ENCODE measurements around the gene IFITM1. TPM values are rescaled to one million over a fixed set of nuclear protein-coding genes. Genes with fewer than 3 reads are reported as not detected.
"Not testable (repeated sequence)": the region's sequence is repeated elsewhere in the genome, so short reads cannot be mapped to it uniquely, and the experiment has no call there.

The IFITM1 gene
- total RNA-seq, 1 donor from 2014 or later = 2.3 TPM

DNA sequence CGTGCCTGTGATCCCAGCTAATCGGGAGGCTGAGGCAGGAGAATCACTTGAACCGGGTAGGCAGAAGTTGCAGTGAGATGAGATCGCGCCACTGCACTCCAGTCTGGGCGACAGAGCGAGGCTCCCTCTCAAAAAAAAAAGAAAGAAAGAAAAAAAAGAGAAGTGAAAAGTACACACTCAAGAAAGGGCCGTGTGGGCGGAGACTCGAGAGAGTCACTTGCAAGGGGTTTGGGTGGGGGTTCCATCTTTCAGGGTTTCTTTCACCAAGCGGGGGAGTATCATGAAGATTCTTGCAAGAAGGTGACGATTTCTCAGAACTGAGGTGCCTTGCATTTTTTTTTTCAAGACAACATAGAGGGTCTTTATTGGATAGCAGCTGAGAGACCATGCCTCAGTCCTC, 10.5 kb upstream of the IFITM1 start:
- H3K4me1 Mint-ChIP-seq (ENCODE audit: low read depth) = peaks cover 28% of the 10 kb centered on the region
- TF ChIP-seq, protein P1, sequence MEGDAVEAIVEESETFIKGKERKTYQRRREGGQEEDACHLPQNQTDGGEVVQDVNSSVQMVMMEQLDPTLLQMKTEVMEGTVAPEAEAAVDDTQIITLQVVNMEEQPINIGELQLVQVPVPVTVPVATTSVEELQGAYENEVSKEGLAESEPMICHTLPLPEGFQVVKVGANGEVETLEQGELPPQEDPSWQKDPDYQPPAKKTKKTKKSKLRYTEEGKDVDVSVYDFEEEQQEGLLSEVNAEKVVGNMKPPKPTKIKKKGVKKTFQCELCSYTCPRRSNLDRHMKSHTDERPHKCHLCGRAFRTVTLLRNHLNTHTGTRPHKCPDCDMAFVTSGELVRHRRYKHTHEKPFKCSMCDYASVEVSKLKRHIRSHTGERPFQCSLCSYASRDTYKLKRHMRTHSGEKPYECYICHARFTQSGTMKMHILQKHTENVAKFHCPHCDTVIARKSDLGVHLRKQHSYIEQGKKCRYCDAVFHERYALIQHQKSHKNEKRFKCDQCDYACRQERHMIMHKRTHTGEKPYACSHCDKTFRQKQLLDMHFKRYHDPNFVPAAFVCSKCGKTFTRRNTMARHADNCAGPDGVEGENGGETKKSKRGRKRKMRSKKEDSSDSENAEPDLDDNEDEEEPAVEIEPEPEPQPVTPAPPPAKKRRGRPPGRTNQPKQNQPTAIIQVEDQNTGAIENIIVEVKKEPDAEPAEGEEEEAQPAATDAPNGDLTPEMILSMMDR (IDR thresholded peaks at IDR 0.05; ENCODE audit: unreplicated experiment) = no peak

DNA sequence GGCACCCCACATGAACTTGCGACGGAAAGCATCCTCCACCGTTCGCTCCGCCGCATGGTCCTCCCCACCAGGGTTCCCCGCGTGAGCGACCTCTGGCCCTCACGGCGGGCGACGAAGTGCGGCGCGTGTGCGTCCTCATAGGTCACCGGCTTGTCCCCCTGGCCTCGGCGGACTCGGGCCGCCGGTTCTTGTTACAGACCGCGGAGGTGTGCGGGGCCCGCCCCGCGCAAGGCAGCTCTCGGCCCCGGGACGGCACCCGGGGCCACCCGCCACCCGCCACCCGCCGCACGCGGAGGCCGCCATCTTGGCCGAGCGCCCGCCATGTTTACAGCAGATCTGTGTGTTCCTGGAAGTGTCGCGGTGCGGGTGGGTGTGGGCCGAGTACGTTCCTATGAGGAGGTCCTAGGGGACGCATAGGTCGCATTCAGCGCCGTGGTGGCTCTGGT, 9.8 kb upstream of the IFITM1 start:
- Mint-ChIP-seq H3K4me1 (ENCODE audit: low read depth) (peaks cover 29% of the 10 kb centered on the region), H3K4me3 (ENCODE audit: low read depth) (no peak overlapping the region), H3K9me3 (ENCODE audit: low read depth) (no peaks in the 10 kb centered on the region), H3K36me3 (ENCODE audit: insufficient read depth) (no peaks in the 10 kb centered on the region), H3K27me3 (peaks cover 13% of the 10 kb centered on the region), H3K27ac (no peak overlapping the region)
- TF ChIP-seq, protein P1 (IDR thresholded peaks at IDR 0.05; ENCODE audit: unreplicated experiment) = no peak
- DNase-seq (ENCODE audit: low spot score, unreplicated experiment) = no peak

More for the DNA sequence above, 10.5 kb upstream of the IFITM1 start:
- no peaks in the 10 kb centered on the region for H3K9me3 Mint-ChIP-seq (ENCODE audit: low read depth)
- H3K27ac Mint-ChIP-seq = no peak overlapping the region
- H3K4me3 Mint-ChIP-seq (ENCODE audit: low read depth) = no peak overlapping the region
- no peak for DNase-seq (ENCODE audit: low spot score, unreplicated experiment)
- H3K27me3 Mint-ChIP-seq = peaks cover 12% of the 10 kb centered on the region
- H3K36me3 Mint-ChIP-seq (ENCODE audit: insufficient read depth) = no peaks in the 10 kb centered on the region

DNA sequence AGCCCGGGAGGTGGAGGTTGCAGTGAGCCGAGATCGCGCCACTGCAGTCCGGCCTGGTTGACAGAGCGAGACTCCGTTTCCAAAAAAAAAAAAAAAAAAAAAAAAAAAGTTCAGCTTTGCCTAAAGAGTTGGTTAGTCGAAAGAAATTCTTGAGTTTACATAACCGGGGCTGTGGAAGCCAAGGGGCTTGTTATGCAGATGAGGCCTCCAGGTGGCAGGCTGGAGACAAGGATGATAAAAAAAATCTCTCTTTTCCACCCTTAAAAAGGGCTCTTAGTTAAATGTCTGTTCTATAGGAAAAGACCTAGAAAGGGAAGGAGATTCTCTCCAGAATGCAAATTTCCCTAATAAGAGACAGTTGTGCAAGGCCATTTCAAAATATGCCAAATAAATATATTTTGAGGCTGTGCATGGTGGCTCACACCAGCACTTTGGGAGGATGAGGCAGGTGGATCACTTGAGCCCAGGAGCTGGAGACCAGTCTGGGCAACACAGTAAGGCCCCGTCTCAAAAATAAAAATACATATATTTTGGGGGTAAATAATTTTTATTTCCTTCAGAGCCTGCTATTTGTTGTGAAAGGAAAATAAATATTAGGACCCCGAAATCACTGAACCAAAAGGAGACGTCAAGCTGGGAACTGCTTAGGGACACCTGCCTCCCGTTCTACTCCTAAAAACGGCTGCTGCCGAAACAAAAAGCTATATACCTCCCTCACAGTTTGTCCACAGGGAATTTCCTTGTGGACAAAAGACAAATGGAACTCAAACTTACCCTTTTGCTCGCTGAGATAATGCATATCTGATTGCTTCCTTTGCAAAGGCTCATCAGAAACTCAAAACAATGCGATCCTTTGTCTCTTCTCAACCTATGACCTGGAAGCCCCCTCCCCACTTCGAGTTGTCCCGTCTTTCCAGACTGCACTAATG, 8.7 kb upstream of the IFITM1 start:
- DNase-seq (ENCODE audit: low spot score, unreplicated experiment) = no peak
- Mint-ChIP-seq H3K27me3 (peaks cover 20% of the 10 kb centered on the region), H3K36me3 (ENCODE audit: insufficient read depth) (no peaks in the 10 kb centered on the region), H3K4me1 (ENCODE audit: low read depth) (peaks cover 34% of the 10 kb centered on the region), H3K27ac (peak overlapping the region; percentile 48), H3K9me3 (ENCODE audit: low read depth) (no peaks in the 10 kb centered on the region), H3K4me3 (ENCODE audit: low read depth) (peak overlapping the region; percentile 24)
- TF ChIP-seq, protein P1 (IDR thresholded peaks at IDR 0.05; ENCODE audit: unreplicated experiment) = peak; percentile 62

DNA sequence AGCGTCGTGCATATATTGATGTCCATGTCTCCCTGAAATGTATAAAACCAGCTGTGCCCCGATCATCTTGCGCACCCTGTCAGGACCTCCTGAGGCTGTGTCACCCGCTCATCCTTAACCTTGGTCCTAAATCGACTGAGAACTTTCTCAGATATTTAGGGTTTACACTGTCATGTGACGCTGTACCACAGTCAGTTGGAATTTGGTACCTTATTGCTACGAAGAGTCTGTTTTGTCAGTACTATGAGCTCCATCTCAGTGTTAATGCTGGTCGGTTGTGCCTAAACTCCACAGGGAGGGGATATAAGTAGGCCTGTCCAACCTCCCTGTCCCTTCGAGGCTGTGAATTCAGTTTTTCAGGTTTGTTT, 8.0 kb upstream of the IFITM1 start:
- Mint-ChIP-seq H3K4me1 (ENCODE audit: low read depth) (peaks cover 28% of the 10 kb centered on the region), H3K9me3 (ENCODE audit: low read depth) (no peaks in the 10 kb centered on the region), H3K4me3 (ENCODE audit: low read depth) (no peak overlapping the region), H3K36me3 (ENCODE audit: insufficient read depth) (no peaks in the 10 kb centered on the region), H3K27ac (peak overlapping the region; percentile 48), H3K27me3 (peaks cover 13% of the 10 kb centered on the region)
- TF ChIP-seq, protein P1 (IDR thresholded peaks at IDR 0.05; ENCODE audit: unreplicated experiment) = no peak
- DNase-seq (ENCODE audit: low spot score, unreplicated experiment) = no peak

DNA sequence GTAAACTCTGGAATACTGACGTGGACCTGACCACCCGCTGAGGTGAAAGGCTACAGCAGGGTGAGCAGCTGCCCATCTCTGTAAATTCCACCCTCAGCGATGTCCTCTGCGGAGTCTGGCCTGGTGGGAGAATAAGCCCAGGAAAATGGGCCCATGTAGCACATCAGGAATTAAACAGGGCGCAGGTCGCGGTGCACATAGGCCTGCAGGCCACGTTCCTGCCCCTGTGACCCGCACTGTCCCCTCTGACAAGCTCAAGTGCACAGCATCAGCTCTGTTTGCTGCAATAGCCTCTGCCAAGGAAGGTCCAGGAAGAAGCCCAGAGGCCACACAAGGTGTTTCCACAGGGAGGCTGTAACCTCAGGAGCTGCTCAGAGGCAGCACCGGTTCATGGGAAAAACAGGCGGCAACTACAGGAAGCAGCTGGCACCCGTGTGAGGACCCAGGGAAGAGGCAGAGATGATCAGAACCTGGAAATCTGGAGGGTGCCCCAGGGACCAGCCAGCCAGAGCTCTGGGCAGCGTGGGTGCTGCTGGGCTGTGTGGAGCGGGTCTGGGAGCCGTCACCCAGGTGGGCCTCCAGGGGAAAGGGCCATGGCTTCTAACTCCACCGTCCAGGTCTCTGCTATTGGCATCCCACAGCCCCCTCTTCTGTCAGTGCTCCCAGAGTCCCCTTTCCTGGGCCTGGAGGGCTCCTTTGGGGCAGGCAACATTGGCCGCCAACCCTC, 7.0 kb upstream of the IFITM1 start:
- Mint-ChIP-seq H3K9me3 (ENCODE audit: low read depth) (no peaks in the 10 kb centered on the region), H3K4me3 (ENCODE audit: low read depth) (no peak overlapping the region), H3K27ac (no peak overlapping the region), H3K4me1 (ENCODE audit: low read depth) (peaks cover 25% of the 10 kb centered on the region), H3K27me3 (peaks cover 14% of the 10 kb centered on the region), H3K36me3 (ENCODE audit: insufficient read depth) (no peaks in the 10 kb centered on the region)
- no peak for DNase-seq (ENCODE audit: low spot score, unreplicated experiment)
- TF ChIP-seq, protein P1 (IDR thresholded peaks at IDR 0.05; ENCODE audit: unreplicated experiment) = no peak

DNA sequence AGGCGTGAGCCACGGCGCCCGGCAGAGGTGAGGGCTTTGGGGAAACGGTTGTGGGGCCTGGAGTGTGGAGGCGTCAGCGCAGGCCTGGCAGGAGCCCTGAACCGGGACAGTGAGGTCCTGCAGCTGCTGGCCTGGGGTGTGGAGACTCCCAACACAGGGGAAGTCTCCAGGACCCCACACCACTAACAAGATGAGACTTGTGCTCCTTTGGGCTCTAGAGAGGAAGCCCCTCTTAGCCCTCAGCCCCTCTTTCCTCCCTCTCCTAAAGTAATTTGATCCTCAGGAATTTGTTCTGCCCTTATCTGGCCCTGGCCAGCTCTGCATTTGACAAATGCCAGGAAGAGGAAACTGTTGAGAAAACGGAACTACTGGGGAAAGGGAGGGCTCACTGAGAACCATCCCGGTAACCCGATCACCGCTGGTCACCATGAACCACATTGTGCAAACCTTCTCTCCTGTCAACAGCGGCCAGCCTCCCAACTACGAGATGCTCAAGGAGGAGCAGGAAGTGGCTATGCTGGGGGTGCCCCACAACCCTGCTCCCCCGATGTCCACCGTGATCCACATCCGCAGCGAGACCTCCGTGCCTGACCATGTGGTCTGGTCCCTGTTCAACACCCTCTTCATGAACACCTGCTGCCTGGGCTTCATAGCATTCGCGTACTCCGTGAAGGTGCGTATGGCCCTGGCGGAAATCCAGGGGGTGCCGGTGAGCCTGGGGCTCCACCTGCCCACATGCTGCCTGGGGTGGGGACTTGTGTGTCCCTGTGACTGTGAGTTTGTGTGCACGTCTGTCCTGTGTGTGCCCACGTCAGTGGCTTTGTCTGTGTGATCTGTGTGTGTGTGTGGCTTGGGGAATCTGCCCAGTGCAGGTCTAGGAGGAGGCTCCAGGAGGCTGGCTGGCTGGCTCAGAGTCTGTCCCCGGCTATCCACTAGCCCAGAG, 5.8 kb upstream of the IFITM1 start, which contains the start of gene IFITM2:
IFITM2 (plus strand) TSS at position 51 of the 943 bp plus-strand sequence; CDS start at position 428, 377 bp downstream.
- not testable (repeated sequence) for H3K36me3 Mint-ChIP-seq (ENCODE audit: insufficient read depth); DNase-seq (ENCODE audit: low spot score, unreplicated experiment); H3K9me3 Mint-ChIP-seq (ENCODE audit: low read depth)
- peak within 1 kb of the TSS; percentile 86 for H3K27ac Mint-ChIP-seq
- peaks cover 27% of the 10 kb centered on the region for H3K4me1 Mint-ChIP-seq (ENCODE audit: low read depth)
- peak within 1 kb of the TSS; percentile 77 for H3K4me3 Mint-ChIP-seq (ENCODE audit: low read depth)
- peaks cover 24% of the 10 kb centered on the region for H3K27me3 Mint-ChIP-seq

Data from progenitor cell of endocrine pancreas (in vitro differentiated cells).